HepG2 (cell line): ENCODE data around the gene GABRR3. TPM values are rescaled to one million over a fixed set of nuclear protein-coding genes. Genes with fewer than 3 reads are reported as not detected.
A peak's percentile ranks its signal among the peaks of the same experiment; 100 is the strongest.

Experiments
- ATAC-seq: fragments of 200-7000 bp; cut with Tn5 transposase; 3 replicates; pipeline ENCODE4 v1.9.1; 2020; ENCODE audit warnings: mild to moderate bottlenecking, moderate library complexity
- BruUV-seq: library from RNA; stranded (reverse); fragments of 400-500 nt; replicated peaks from 2 replicates; lab custom pipeline; 2021; lab: Mats Ljungman, UMichigan
- CTCF ChIA-PET: fragments of 300-600 bp; formaldehyde crosslinking; extraction: SDS; loops from one replicate; lab custom pipeline; 2021; ENCODE audit warnings: low total read pairs, inconsistent platforms, low intra/inter-chr PET ratio; lab: Yijun Ruan, JAX
- POLR2A ChIA-PET: fragments of 350-600 bp; sonication (Branson Sonifier 250); formaldehyde crosslinking; loops from one replicate; lab custom pipeline; 2020; ENCODE audit warnings: antibody characterized with exemption, inconsistent platforms; lab: Yijun Ruan, JAX
- DNase-seq: peaks from one replicate; pipeline ENCODE4 v3.0.0-alpha.2; 2015; ENCODE audit warnings: low spot score
- FAIRE-seq: peaks from 3 replicates; lab custom pipeline; 2011; peaks lifted over from hg19 to GRCh38; lab: Jason Lieb, UNC
- H2AFZ ChIP-seq: one replicate; pipeline ENCODE4 v1.6.1; 2011; ENCODE audit warnings: low read length, inconsistent platforms
- H3K27ac ChIP-seq: fragments of 300-600 bp; 3 replicates; pipeline ENCODE4 v1.8.0; 2011; ENCODE audit warnings: mixed run types, mild to moderate bottlenecking, mixed read lengths, low read length, inconsistent platforms; ENCODE audit not compliant: insufficient read depth; ENCODE audit errors: extremely low read length
- H3K27me3 ChIP-seq, 2 experiments: fragments of 200-600 bp in 1 of 2; 2 replicates in 1 of 2; 3 replicates in 1 of 2; pipeline versions ENCODE4 v1.6.0 to v1.8.0; 2011; ENCODE audit warnings: low read length in 2 of 2, mild to moderate bottlenecking in 2 of 2, moderate library complexity in 2 of 2, inconsistent platforms in 1 of 2; ENCODE audit not compliant: insufficient read depth in 2 of 2, control insufficient read depth in 1 of 2
- H3K36me3 ChIP-seq, 2 experiments: fragments of 200-600 bp in 1 of 2; replicated peaks in 1 of 2; 2 replicates in 1 of 2; 3 replicates in 1 of 2; pipeline versions ENCODE4 v1.5.1 to v1.8.0; 2011; ENCODE audit warnings: low read length in 2 of 2, inconsistent platforms in 1 of 2; ENCODE audit not compliant: insufficient read depth in 2 of 2, control insufficient read depth in 1 of 2
- H3K4me1 ChIP-seq: 2 replicates; pipeline ENCODE4 v1.5.1; 2012; ENCODE audit warnings: low read length, inconsistent platforms; ENCODE audit not compliant: insufficient read depth
- H3K4me2 ChIP-seq: 2 replicates; pipeline ENCODE4 v1.6.0; 2011; ENCODE audit warnings: low read depth, low read length, inconsistent platforms
- H3K4me3 ChIP-seq, 3 experiments: fragments of 200-600 bp in 1 of 3; sonication (generic), shearing (Covaris generic) in 1 of 3; replicated peaks in 1 of 3; 2 replicates each; pipeline ENCODE4 v1.5.1; 2011 to 2016; ENCODE audit warnings: low read length in 3 of 3, inconsistent platforms in 2 of 3, low read depth in 2 of 3, mild to moderate bottlenecking in 2 of 3, control low read depth in 1 of 3, mixed read lengths in 1 of 3; ENCODE audit not compliant: insufficient read depth in 1 of 3
- H3K79me2 ChIP-seq: one replicate; pipeline ENCODE4 v1.6.1; 2011; ENCODE audit warnings: low read length, inconsistent platforms; ENCODE audit not compliant: insufficient read depth
- H3K9ac ChIP-seq: 2 replicates; pipeline ENCODE4 v1.6.0; 2011; ENCODE audit warnings: mild to moderate bottlenecking, low read depth, low read length, inconsistent platforms; ENCODE audit not compliant: insufficient read depth
- H3K9me3 ChIP-seq: 2 replicates; pipeline ENCODE4 v1.5.1; 2012; ENCODE audit warnings: mild to moderate bottlenecking, low read length
- H4K20me1 ChIP-seq: 2 replicates; pipeline ENCODE4 v1.6.0; 2011; ENCODE audit warnings: inconsistent platforms, mild to moderate bottlenecking, low read length, moderate library complexity; ENCODE audit not compliant: insufficient read depth
- ARID3A ChIP-seq: IDR thresholded peaks from 2 replicates; pipeline ENCODE4 v1.6.1; 2012; ENCODE audit warnings: low read depth, low read length, improper control_type of control experiment
- ARID5B ChIP-seq: IDR thresholded peaks from 2 replicates; pipeline ENCODE4 v1.4.0; 2020; ENCODE audit warnings: mild to moderate bottlenecking, missing genetic modification reagents
- BATF2 ChIP-seq: sonication (generic); formaldehyde crosslinking; IDR thresholded peaks from 2 replicates; pipeline ENCODE4 v1.8.0; 2022; ENCODE audit warnings: mild to moderate bottlenecking, missing genetic modification reagents, moderate library complexity
- CTCF ChIP-seq: sonication (generic); formaldehyde crosslinking; IDR thresholded peaks from 2 replicates; pipeline ENCODE4 v1.5.0; 2020; ENCODE audit warnings: mild to moderate bottlenecking, missing genetic modification reagents, moderate library complexity
- IRF2 ChIP-seq: IDR thresholded peaks from 2 replicates; pipeline ENCODE4 v1.6.1; 2018; ENCODE audit warnings: missing genetic modification reagents, missing compliant biosample characterization
- KDM4B ChIP-seq: sonication (generic); formaldehyde crosslinking; IDR thresholded peaks from 2 replicates; pipeline ENCODE4 v1.4.0; 2020; ENCODE audit warnings: missing genetic modification reagents
- KLF16 ChIP-seq, 2 experiments: sonication (generic) in 1 of 2; formaldehyde crosslinking in 1 of 2; IDR thresholded peaks; 2 replicates each; pipeline versions ENCODE4 v1.6.1 to v1.8.0; 2016 to 2023; ENCODE audit warnings: missing genetic modification reagents in 2 of 2, missing compliant biosample characterization in 1 of 2
- PPARG ChIP-seq: conservative IDR thresholded peaks from 2 replicates; pipeline ENCODE4 v1.6.1; 2016; ENCODE audit warnings: missing biosample characterization, missing genetic modification reagents
- SALL1 ChIP-seq: sonication (generic); formaldehyde crosslinking; IDR thresholded peaks from 2 replicates; pipeline ENCODE4 v1.8.0; 2022; ENCODE audit warnings: mild to moderate bottlenecking, missing genetic modification reagents
- SMC3 ChIP-seq: IDR thresholded peaks from 2 replicates; pipeline ENCODE4 v1.6.1; 2011; ENCODE audit warnings: low read length, improper control_type of control experiment
- SOX5 ChIP-seq: IDR thresholded peaks from 2 replicates; pipeline ENCODE4 v1.6.1; 2016; ENCODE audit warnings: borderline replicate concordance
- ZNF816 ChIP-seq: sonication (generic); formaldehyde crosslinking; IDR thresholded peaks from 2 replicates; pipeline ENCODE4 v1.8.0; 2022; ENCODE audit warnings: missing genetic modification reagents, mild to moderate bottlenecking, borderline replicate concordance
- ZNF839 ChIP-seq: sonication (generic); formaldehyde crosslinking; IDR thresholded peaks from 2 replicates; pipeline ENCODE4 v1.4.0; 2020; ENCODE audit warnings: missing genetic modification reagents, mild to moderate bottlenecking, borderline replicate concordance
- ZNF878 ChIP-seq: sonication (generic); formaldehyde crosslinking; IDR thresholded peaks from 2 replicates; pipeline ENCODE4 v1.8.1; 2023; ENCODE audit warnings: mild to moderate bottlenecking, missing genetic modification reagents, moderate library complexity
- ZSCAN31 ChIP-seq: sonication (generic); formaldehyde crosslinking; IDR thresholded peaks from 2 replicates; pipeline ENCODE4 v1.5.0; 2020; ENCODE audit warnings: low read depth, mild to moderate bottlenecking, missing genetic modification reagents
- WGBS: methylation state at CpG from one replicate; pipeline ENCODE4 v1.1.6; 2017; ENCODE audit warnings: low lambda C conversion rate; 5-methylcytosine and 5-hydroxymethylcytosine counted together
- in situ Hi-C: cut with HindIII; loops from 2 replicates; pipeline ENCODE4 v1.10.0; 2017; ENCODE audit warnings: low pct_unique_long_range_greater_than_20kb; ENCODE audit not compliant: extremely low pct_ligation_motif_present
- intact Hi-C: fragments of 100-400 bp; cut with micrococcal nuclease; formaldehyde crosslinking; loops from one replicate; pipeline ENCODE4 v1.10.0; 2022; ENCODE audit not compliant: unreplicated experiment
- polyA plus RNA-seq, 8 experiments: library from polyadenylated mRNA; depleted of rRNA in 3 of 8; stranded (reverse) in 7 of 8; unstranded in 1 of 8; fragments of >200 nt; fragmentation: Illumina TruSeq in 4 of 8; extraction: Trizol in 4 of 8; gene quantifications; 2 replicates each; pipeline versions ENCODE4 v1.2.1 to v1.2.3, GENCODE V29; 2011 to 2016; ENCODE audit warnings: low read depth in 4 of 8, missing spikeins in 1 of 8, mixed read lengths in 1 of 8; ENCODE audit not compliant: insufficient read depth in 1 of 8
- total RNA-seq, 5 experiments: library from RNA; depleted of rRNA; stranded (reverse); fragments of >200 nt; fragmentation: Illumina TruSeq; extraction: Trizol; gene quantifications; 2 replicates each; pipeline ENCODE4 v1.2.3, GENCODE V29; 2016; ENCODE audit warnings: low read depth in 1 of 5

GABRR3 gene
- total and polyA plus RNA-seq, 2 of the 13 experiments (the other 11 are each of a cell fraction or from before 2014, with no cell fraction given) = 0.42 to 0.83 TPM

GRCh38 chr3:98022978-98023820, 11.9 kb downstream of the GABRR3 start:
- ChIA-PET CTCF (interaction anchor here (1.0 to 5.1 kb wide), 2 partner anchors 48 to 231 kb away, joined by 3 to 64 read pairs; no protein-coding TSS in a partner anchor), POLR2A (no interaction called here)
- H3K27ac ChIP-seq = no peak overlapping the region
- WGBS = 22% methylated on average over 13 of the region's 13 CpGs
- no peak overlapping the region for H2AFZ ChIP-seq
- H3K9me3 ChIP-seq = no peaks in the 10 kb centered on the region
- no peaks in the 10 kb centered on the region for H3K79me2 ChIP-seq
- BruUV-seq = no TSS peak
- intact Hi-C loops (loop anchor here (1.0 to 2.0 kb wide), 4 partner anchors 52 to 364 kb away; no protein-coding TSS in a partner anchor), in situ Hi-C loops (loop anchor here (5.0 kb wide), 1 partner anchor 231 kb away; no protein-coding TSS in a partner anchor)
- DNase-seq = peak; percentile 56
- H3K27me3 ChIP-seq = no peaks in the 10 kb centered on the region; a peak in 2 of 5 replicates
- peaks cover 17% of the 10 kb centered on the region; the same call in 1 of the 2 replicates for H3K4me1 ChIP-seq
- H3K36me3 ChIP-seq = no peaks in the 10 kb centered on the region
- H3K4me2 ChIP-seq = peak overlapping the region; percentile 61
- H4K20me1 ChIP-seq = no peaks in the 10 kb centered on the region
- no peak overlapping the region for H3K9ac ChIP-seq
- peak; percentile 79 for FAIRE-seq
- peak; percentile 95 for ATAC-seq
- no peak overlapping the region for H3K4me3 ChIP-seq
- TF ChIP-seq SALL1 (CRISPR knock-in tag) (peak; percentile 29; the same call in 1 of the 2 replicates), ZSCAN31 (no peak), ARID5B (CRISPR knock-in tag) (0 out of 2 replicates have a peak, but pooled peaks have one; percentile 16), SOX5 (CRISPR knock-in tag) (no peak), ARID3A (peak; percentile 16; the same call in 1 of the 2 replicates), KLF16 (CRISPR knock-in tag; IDR thresholded peaks at IDR 0.05) (peak in 1 of 2 experiments; percentile 59; a peak in 1 of 4 replicates), IRF2 (0 out of 2 replicates have a peak, but pooled peaks have one; percentile 28), ZNF816 (CRISPR knock-in tag) (no peak), ZNF878 (CRISPR knock-in tag) (no peak), SMC3 (peak; percentile 99), PPARG (0 out of 2 replicates have a peak, but pooled peaks have one; percentile 17), BATF2 (no peak), ZNF839 (no peak), KDM4B (CRISPR knock-in tag) (0 out of 2 replicates have a peak, but pooled peaks have one; percentile 22), CTCF (CRISPR knock-in tag) (peak; percentile 90)
